H9 (cell line): ENCODE results near the gene RALY. TPM values are rescaled to one million over a fixed set of nuclear protein-coding genes. Genes with fewer than 3 reads are reported as not detected.

Source experiments
- DNase-seq: peaks from one replicate; pipeline ENCODE4 v3.0.0-alpha.2; 2017
- H2AFZ ChIP-seq: one replicate; pipeline ENCODE4 v1.6.1; 2013; ENCODE audit warnings: mild to moderate bottlenecking, low read length, control low read depth, moderate library complexity
- H2AK5ac ChIP-seq: 2 replicates; pipeline ENCODE4 v1.6.1; 2013; ENCODE audit warnings: low read length, control low read depth, mixed read lengths; ENCODE audit not compliant: insufficient read length
- H2BK120ac ChIP-seq: one replicate; pipeline ENCODE4 v1.6.1; 2013; ENCODE audit warnings: low read depth, mild to moderate bottlenecking, low read length, control low read depth, inconsistent platforms; ENCODE audit not compliant: poor library complexity, severe bottlenecking
- H2BK12ac ChIP-seq: 2 replicates; pipeline ENCODE4 v1.6.1; 2013; ENCODE audit warnings: low read length, control low read depth, mixed read lengths, low read depth; ENCODE audit not compliant: insufficient read length
- H2BK15ac ChIP-seq: 2 replicates; pipeline ENCODE4 v1.6.1; 2013; ENCODE audit warnings: low read depth, low read length, control low read depth
- H2BK20ac ChIP-seq: one replicate; pipeline ENCODE4 v1.6.1; 2013; ENCODE audit warnings: low read depth, mild to moderate bottlenecking, low read length, control low read depth, inconsistent platforms; ENCODE audit not compliant: poor library complexity, severe bottlenecking
- H2BK5ac ChIP-seq: 2 replicates; pipeline ENCODE4 v1.6.1; 2013; ENCODE audit warnings: low read length, control low read depth, mixed read lengths; ENCODE audit not compliant: insufficient read length
- H3K14ac ChIP-seq: 2 replicates; pipeline ENCODE4 v1.6.1; 2013; ENCODE audit warnings: low read length, control low read depth; ENCODE audit not compliant: insufficient read depth
- H3K18ac ChIP-seq: 2 replicates; pipeline ENCODE4 v1.6.1; 2013; ENCODE audit warnings: low read depth, mild to moderate bottlenecking, mixed read lengths, low read length, control low read depth; ENCODE audit not compliant: insufficient read length
- H3K23ac ChIP-seq: 2 replicates; pipeline ENCODE4 v1.6.1; 2013; ENCODE audit warnings: low read length, control low read depth, mixed read lengths, low read depth; ENCODE audit not compliant: insufficient read length
- H3K23me2 ChIP-seq: 2 replicates; pipeline ENCODE4 v1.6.1; 2013; ENCODE audit warnings: low read depth, mild to moderate bottlenecking, mixed read lengths, low read length, control low read depth; ENCODE audit not compliant: insufficient read length, poor library complexity, severe bottlenecking
- H3K27ac ChIP-seq: 2 replicates; pipeline ENCODE4 v1.5.1; 2013; ENCODE audit warnings: low read length, control low read depth, mixed read lengths, low read depth; ENCODE audit not compliant: insufficient read length
- H3K27me3 ChIP-seq: 2 replicates; pipeline ENCODE4 v1.6.1; 2013; ENCODE audit warnings: low read length, control low read depth, inconsistent platforms; ENCODE audit not compliant: insufficient read depth
- H3K4ac ChIP-seq: 2 replicates; pipeline ENCODE4 v1.6.1; 2013; ENCODE audit warnings: low read depth, mild to moderate bottlenecking, control low read depth, inconsistent platforms, low read length, moderate library complexity
- H3K4me1 ChIP-seq: 2 replicates; pipeline ENCODE4 v1.6.1; 2013; ENCODE audit warnings: low read length, control low read depth, inconsistent platforms; ENCODE audit not compliant: insufficient read depth
- H3K4me2 ChIP-seq: 2 replicates; pipeline ENCODE4 v1.6.1; 2013; ENCODE audit warnings: low read length, control low read depth, mixed read lengths; ENCODE audit not compliant: insufficient read length, insufficient read depth
- H3K56ac ChIP-seq: 2 replicates; pipeline ENCODE4 v1.6.1; 2013; ENCODE audit warnings: low read depth, mild to moderate bottlenecking, mixed read lengths, low read length, control low read depth; ENCODE audit not compliant: insufficient read length
- H3K79me1 ChIP-seq: 2 replicates; pipeline ENCODE4 v1.6.1; 2013; ENCODE audit warnings: low read depth, mild to moderate bottlenecking, moderate library complexity, low read length, control low read depth, inconsistent platforms; ENCODE audit not compliant: insufficient read depth, poor library complexity, severe bottlenecking
- H3K79me2 ChIP-seq: 2 replicates; pipeline ENCODE4 v1.6.1; 2013; ENCODE audit warnings: low read length, control low read depth, inconsistent platforms; ENCODE audit not compliant: insufficient read depth
- H3K9ac ChIP-seq: 2 replicates; pipeline ENCODE4 v1.6.1; 2013; ENCODE audit warnings: low read length, control low read depth, mixed read lengths; ENCODE audit not compliant: insufficient read length; ENCODE audit errors: extremely low read depth
- H3K9me3 ChIP-seq: one replicate; pipeline ENCODE4 v1.6.1; 2013; ENCODE audit warnings: low read depth, low read length, inconsistent platforms; ENCODE audit not compliant: control insufficient read depth
- H3T11ph ChIP-seq: one replicate; pipeline ENCODE4 v1.6.1; 2013; ENCODE audit warnings: mild to moderate bottlenecking, low read length, control low read depth, inconsistent platforms
- H4K20me1 ChIP-seq: one replicate; pipeline ENCODE4 v1.6.1; 2013; ENCODE audit not compliant: control insufficient read depth, insufficient read length, insufficient read depth
- H4K5ac ChIP-seq: 2 replicates; pipeline ENCODE4 v1.6.1; 2013; ENCODE audit warnings: low read depth, mild to moderate bottlenecking, mixed read lengths, low read length, control low read depth; ENCODE audit not compliant: insufficient read length
- H4K8ac ChIP-seq: replicated peaks from 2 replicates; pipeline ENCODE4 v1.6.1; 2013; ENCODE audit warnings: low read length, control low read depth, mixed read lengths, low read depth; ENCODE audit not compliant: insufficient read length
- H4K91ac ChIP-seq: 2 replicates; pipeline ENCODE4 v1.6.1; 2013; ENCODE audit warnings: low read depth, mild to moderate bottlenecking, moderate library complexity, mixed read lengths, low read length, control low read depth; ENCODE audit not compliant: insufficient read length
- H3K27ac Mint-ChIP-seq, 3 experiments: 2 replicates in 2 of 3; 3 replicates in 1 of 3; pipeline ENCODE4 v1.8.0; 2020 to 2021; ENCODE audit warnings: mixed read lengths in 3 of 3, mild to moderate bottlenecking in 1 of 3, moderate library complexity in 1 of 3
- H3K27me3 Mint-ChIP-seq: 2 replicates; pipeline ENCODE4 v1.8.0; 2021; ENCODE audit warnings: low read depth, mild to moderate bottlenecking, moderate library complexity, mixed read lengths
- H3K36me3 Mint-ChIP-seq, 3 experiments: 2 replicates in 2 of 3; 3 replicates in 1 of 3; pipeline ENCODE4 v1.8.0; 2020 to 2021; ENCODE audit warnings: low read depth in 3 of 3, mixed read lengths in 3 of 3; ENCODE audit not compliant: insufficient read depth in 1 of 3
- H3K4me1 Mint-ChIP-seq, 2 experiments: 2 replicates each; pipeline ENCODE4 v1.8.0; 2020; ENCODE audit warnings: mixed read lengths in 2 of 2
- H3K4me3 Mint-ChIP-seq, 2 experiments: 2 replicates in 1 of 2; 3 replicates in 1 of 2; pipeline ENCODE4 v1.8.0; 2020 to 2021; ENCODE audit warnings: mild to moderate bottlenecking in 2 of 2, mixed read lengths in 2 of 2, moderate library complexity in 1 of 2
- H3K9me3 Mint-ChIP-seq, 2 experiments: 2 replicates in 1 of 2; 3 replicates in 1 of 2; pipeline ENCODE4 v1.8.0; 2020; ENCODE audit warnings: mild to moderate bottlenecking in 2 of 2, mixed read lengths in 2 of 2, moderate library complexity in 1 of 2
- WGBS: extraction: QIAGEN DNeasy Blood & Tissue Kit; methylation state at CpG from one replicate; pipeline ENCODE4 v1.1.7; 2013; ENCODE audit warnings: missing lambda C conversion rate, low lambda C conversion rate, mixed read lengths; ENCODE audit not compliant: insufficient read length; ENCODE audit errors: extremely low coverage; 5-methylcytosine and 5-hydroxymethylcytosine counted together
- total RNA-seq: library from RNA; stranded (reverse); gene quantifications from 2 replicates; pipeline ENCODE4 v1.2.1, GENCODE V29; 2021
- TF ChIP-seq, protein P1 (sequence below): fragments of 200-600 bp; sonication (generic); conservative IDR thresholded peaks from 3 replicates; pipeline ENCODE4 v1.8.0; 2021; ENCODE audit warnings: antibody characterized with exemption, mild to moderate bottlenecking

Gene RALY
- total RNA-seq, 1 experiment from 2014 or later: 199 TPM

DNA sequence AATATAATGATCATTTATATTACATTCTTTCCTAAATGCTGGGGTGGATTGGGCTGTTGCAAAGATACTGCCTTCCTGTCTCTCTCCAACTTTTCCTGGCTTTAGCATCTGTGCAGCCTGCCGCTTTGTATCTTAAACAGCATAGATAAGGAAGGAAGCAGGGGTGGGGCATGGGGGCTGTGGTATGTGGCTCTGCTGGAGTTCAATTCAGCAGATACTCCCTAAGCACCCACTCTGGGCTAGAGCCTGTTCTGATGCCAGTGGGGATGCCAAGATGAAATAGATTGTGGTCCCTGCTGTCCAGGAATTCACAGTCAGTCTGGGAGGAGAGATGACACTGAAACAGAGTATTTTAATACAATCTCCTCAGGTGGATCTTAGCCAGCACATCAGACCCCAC lies 61.6 kb downstream of the RALY start:
- Histone ChIP-seq H3T11ph (no peak overlapping the region), H2BK15ac (no peak overlapping the region), H3K18ac (no peak overlapping the region), H2BK20ac (no peak overlapping the region), H4K20me1 (no peaks in the 10 kb centered on the region), H2BK5ac (no peak overlapping the region), H3K4me2 (no peak overlapping the region), H3K79me1 (no peaks in the 10 kb centered on the region), H2BK12ac (no peak overlapping the region), H3K27me3 (no peaks in the 10 kb centered on the region), H3K14ac (no peak overlapping the region), H3K56ac (no peak overlapping the region), H3K27ac (no peak overlapping the region), H3K4me1 (no peaks in the 10 kb centered on the region), H2BK120ac (no peak overlapping the region), H3K79me2 (no peaks in the 10 kb centered on the region; the same call in 1 of the 2 replicates), H3K23me2 (no peaks in the 10 kb centered on the region), H3K4ac (no peak overlapping the region), H3K9me3 (no peaks in the 10 kb centered on the region), H2AK5ac (no peak overlapping the region), H3K9ac (no peak overlapping the region), H4K5ac (no peak overlapping the region), H4K91ac (no peak overlapping the region), H2AFZ (no peak overlapping the region), H3K23ac (no peak overlapping the region), H4K8ac (no peak overlapping the region)
- no peaks in the 10 kb centered on the region; a peak in 1 of 7 replicates for H3K36me3 Mint-ChIP-seq
- no peaks in the 10 kb centered on the region for H3K9me3 Mint-ChIP-seq
- no peaks in the 10 kb centered on the region for H3K27me3 Mint-ChIP-seq
- no CpG with 5 or more reads among the region's 1 CpG for WGBS
- H3K4me1 Mint-ChIP-seq: peaks cover 6 to 16% of the 10 kb centered on the region in 2 experiments; a peak in 3 of 4 replicates
- H3K4me3 Mint-ChIP-seq: no peak overlapping the region
- DNase-seq: no peak
- no peak overlapping the region; a peak in 1 of 7 replicates for H3K27ac Mint-ChIP-seq
- TF ChIP-seq, protein P1, sequence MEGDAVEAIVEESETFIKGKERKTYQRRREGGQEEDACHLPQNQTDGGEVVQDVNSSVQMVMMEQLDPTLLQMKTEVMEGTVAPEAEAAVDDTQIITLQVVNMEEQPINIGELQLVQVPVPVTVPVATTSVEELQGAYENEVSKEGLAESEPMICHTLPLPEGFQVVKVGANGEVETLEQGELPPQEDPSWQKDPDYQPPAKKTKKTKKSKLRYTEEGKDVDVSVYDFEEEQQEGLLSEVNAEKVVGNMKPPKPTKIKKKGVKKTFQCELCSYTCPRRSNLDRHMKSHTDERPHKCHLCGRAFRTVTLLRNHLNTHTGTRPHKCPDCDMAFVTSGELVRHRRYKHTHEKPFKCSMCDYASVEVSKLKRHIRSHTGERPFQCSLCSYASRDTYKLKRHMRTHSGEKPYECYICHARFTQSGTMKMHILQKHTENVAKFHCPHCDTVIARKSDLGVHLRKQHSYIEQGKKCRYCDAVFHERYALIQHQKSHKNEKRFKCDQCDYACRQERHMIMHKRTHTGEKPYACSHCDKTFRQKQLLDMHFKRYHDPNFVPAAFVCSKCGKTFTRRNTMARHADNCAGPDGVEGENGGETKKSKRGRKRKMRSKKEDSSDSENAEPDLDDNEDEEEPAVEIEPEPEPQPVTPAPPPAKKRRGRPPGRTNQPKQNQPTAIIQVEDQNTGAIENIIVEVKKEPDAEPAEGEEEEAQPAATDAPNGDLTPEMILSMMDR: no peak
